Measurements from ENCODE around the gene SLC9A3.

The SLC9A3 gene

GRCh38 chr5:505951-506525 lies 18.2 kb downstream of the SLC9A3 start:
- DNase-seq (ENCODE audit: low read depth): no peak

GRCh38 chr5:504326-505154 lies 19.7 kb downstream of the SLC9A3 start:
- DNase-seq (ENCODE audit: low read depth): no peak

- no peak for DNase-seq (ENCODE audit: low read depth)
Measured at GRCh38 chr5:502325-503079, 21.7 kb downstream of the SLC9A3 start.

- DNase-seq (ENCODE audit: low read depth): no peak
Measured at GRCh38 chr5:501831-502184, 22.4 kb downstream of the SLC9A3 start.

GRCh38 chr5:501105-501830 lies 23.0 kb downstream of the SLC9A3 start:
- DNase-seq (ENCODE audit: low read depth): no peak

GRCh38 chr5:500491-500890 lies 23.8 kb downstream of the SLC9A3 start:
- DNase-seq (ENCODE audit: low read depth): no peak

GRCh38 chr5:499233-500209 lies 24.7 kb downstream of the SLC9A3 start:
- no peak for DNase-seq (ENCODE audit: low read depth)

- DNase-seq (ENCODE audit: low read depth): no peak
Measured at GRCh38 chr5:497871-498509, 26.3 kb downstream of the SLC9A3 start.

- DNase-seq (ENCODE audit: low read depth): no peak
Measured at GRCh38 chr5:497090-497700, 27.1 kb downstream of the SLC9A3 start.

- no peak for DNase-seq (ENCODE audit: low read depth)
Measured at GRCh38 chr5:496028-496427, 28.2 kb downstream of the SLC9A3 start.

GRCh38 chr5:494667-495255 lies 29.5 kb downstream of the SLC9A3 start:
- DNase-seq (ENCODE audit: low read depth): no peak

- DNase-seq (ENCODE audit: low read depth): no peak
Measured at GRCh38 chr5:493758-494157, 30.5 kb downstream of the SLC9A3 start.

- DNase-seq (ENCODE audit: low read depth): no peak
Measured at GRCh38 chr5:493119-493701, 31.0 kb downstream of the SLC9A3 start.

- DNase-seq (ENCODE audit: low read depth): no peak
Measured at GRCh38 chr5:492314-492893, 31.8 kb downstream of the SLC9A3 start.

- no peak for DNase-seq (ENCODE audit: low read depth)
Measured at GRCh38 chr5:491856-492155, 32.4 kb downstream of the SLC9A3 start.

GRCh38 chr5:491119-491855 lies 33.0 kb downstream of the SLC9A3 start:
- no peak for DNase-seq (ENCODE audit: low read depth)

GRCh38 chr5:490116-491106 lies 33.8 kb downstream of the SLC9A3 start:
- no peak for DNase-seq (ENCODE audit: low read depth)

All from fibroblast of gingiva (primary cell).